AG10803 (cell line): ENCODE results near the gene PCDHGA12.

Experiments used
- DNase-seq: peaks from one replicate; pipeline ENCODE4 v3.0.0; 2010; ENCODE audit warnings: low read depth
- H3K4me3 ChIP-seq: 2 replicates; pipeline ENCODE4 v1.5.1; 2011; ENCODE audit warnings: mild to moderate bottlenecking, low read length, control low read depth
- CTCF ChIP-seq: conservative IDR thresholded peaks from 2 replicates; pipeline ENCODE4 v1.5.1; 2011; ENCODE audit warnings: mild to moderate bottlenecking, low read length, control low read depth, inconsistent platforms

Gene PCDHGA12

GRCh38 chr5:141399555-141400258 is 30.6 kb upstream of the PCDHGA12 start:
- DNase-seq: no peak
- H3K4me3 ChIP-seq: peak overlapping the region; percentile 22
- TF ChIP-seq CTCF: no peak

- H3K4me3 ChIP-seq: peak within 1 kb of the TSS; percentile 36
- peak; percentile 41 for DNase-seq
- peak; percentile 50 for TF ChIP-seq CTCF
Observed at GRCh38 chr5:141402553-141403243, 27.6 kb upstream of the PCDHGA12 start, which contains the start of gene PCDHGA9. TSS of gene PCDHGA9 (plus strand) at chr5:141402778. CDS start at chr5:141402953, 175 bp downstream.

GRCh38 chr5:141403387-141403786 is 26.9 kb upstream of the PCDHGA12 start:
- TF ChIP-seq CTCF: no peak
- H3K4me3 ChIP-seq: no peak overlapping the region
- DNase-seq: no peak

DNA sequence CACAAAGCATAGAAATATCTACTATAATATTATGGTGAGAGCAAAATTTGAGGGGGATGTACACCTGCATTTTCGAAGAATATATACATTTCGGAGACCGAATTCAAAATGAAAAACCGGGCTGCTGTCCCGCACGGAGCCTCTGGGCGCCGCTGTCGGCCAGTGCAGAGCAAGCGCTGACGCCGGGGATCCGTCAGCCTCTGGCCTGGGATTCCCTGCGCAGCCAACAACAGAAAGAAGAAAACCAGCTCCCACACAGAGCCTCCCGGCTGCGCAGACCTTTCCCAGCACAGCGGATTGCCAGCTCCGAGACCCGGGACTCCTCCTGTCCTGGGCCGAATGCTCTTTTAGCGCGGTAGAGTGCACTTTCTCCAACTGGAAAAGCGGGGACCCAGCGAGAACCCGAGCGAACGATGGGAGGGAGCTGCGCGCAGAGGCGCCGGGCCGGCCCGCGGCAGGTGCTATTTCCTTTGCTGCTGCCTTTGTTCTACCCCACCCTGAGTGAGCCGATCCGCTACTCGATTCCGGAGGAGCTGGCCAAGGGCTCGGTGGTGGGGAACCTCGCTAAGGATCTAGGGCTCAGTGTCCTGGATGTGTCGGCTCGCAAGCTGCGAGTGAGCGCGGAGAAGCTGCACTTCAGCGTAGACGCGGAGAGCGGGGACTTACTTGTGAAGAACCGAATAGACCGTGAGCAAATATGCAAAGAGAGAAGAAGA is 22.4 kb upstream of the PCDHGA12 start, which contains the start of gene PCDHGB6:
Gene PCDHGB6, plus strand, starts transcription at position 232 of the 716 bp plus-strand sequence. Its CDS starts 182 bp downstream, at position 414.
- DNase-seq: peak; percentile 37
- peak within 1 kb of the TSS; percentile 45 for H3K4me3 ChIP-seq
- peak; percentile 59 for TF ChIP-seq CTCF

- no peak overlapping the region for H3K4me3 ChIP-seq
- TF ChIP-seq CTCF: no peak
- DNase-seq: no peak
Observed at GRCh38 chr5:141409598-141410306, 20.6 kb upstream of the PCDHGA12 start.

- no peak for DNase-seq
- no peak overlapping the region for H3K4me3 ChIP-seq
- no peak for TF ChIP-seq CTCF
Observed at GRCh38 chr5:141411575-141411974, 18.7 kb upstream of the PCDHGA12 start.
